ENCODE results near the gene PRKACB. TPM values are rescaled to one million over a fixed set of nuclear protein-coding genes. Genes with fewer than 3 reads are reported as not detected.
A peak's percentile ranks its signal among the peaks of the same experiment; 100 is the strongest.

Gene PRKACB
- total RNA-seq, 3 donors from 2014 or later: 25.2 to 31.3 (median 26.4) TPM

DNA sequence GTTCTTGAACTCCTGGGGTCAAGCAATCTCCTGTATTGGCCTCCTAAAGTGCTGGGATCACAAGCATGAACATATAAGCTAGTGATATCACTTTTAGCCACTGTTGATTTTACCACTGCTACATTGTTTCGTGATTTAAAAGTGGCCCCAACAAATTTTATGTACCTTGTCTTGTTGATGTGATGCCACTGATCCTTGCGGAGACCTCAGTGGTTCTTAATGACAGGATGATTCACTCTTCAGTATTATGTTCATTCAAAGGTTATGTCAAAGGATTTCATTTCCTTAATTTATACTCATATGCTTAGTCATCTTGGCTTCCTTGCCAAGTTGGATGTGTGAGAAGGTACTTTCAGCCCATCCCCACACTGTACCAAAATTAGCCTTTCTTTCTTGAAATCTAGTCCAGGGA lies 12.1 kb downstream of the PRKACB start:
- H3K27me3 ChIP-seq: no peaks in the 10 kb centered on the region
- H3K4me1 ChIP-seq: no peaks in the 10 kb centered on the region
- H3K36me3 ChIP-seq: no peaks in the 10 kb centered on the region
- no peak for TF ChIP-seq POLR2AphosphoS5 (IDR thresholded peaks at IDR 0.05)
- TF ChIP-seq, protein P1, sequence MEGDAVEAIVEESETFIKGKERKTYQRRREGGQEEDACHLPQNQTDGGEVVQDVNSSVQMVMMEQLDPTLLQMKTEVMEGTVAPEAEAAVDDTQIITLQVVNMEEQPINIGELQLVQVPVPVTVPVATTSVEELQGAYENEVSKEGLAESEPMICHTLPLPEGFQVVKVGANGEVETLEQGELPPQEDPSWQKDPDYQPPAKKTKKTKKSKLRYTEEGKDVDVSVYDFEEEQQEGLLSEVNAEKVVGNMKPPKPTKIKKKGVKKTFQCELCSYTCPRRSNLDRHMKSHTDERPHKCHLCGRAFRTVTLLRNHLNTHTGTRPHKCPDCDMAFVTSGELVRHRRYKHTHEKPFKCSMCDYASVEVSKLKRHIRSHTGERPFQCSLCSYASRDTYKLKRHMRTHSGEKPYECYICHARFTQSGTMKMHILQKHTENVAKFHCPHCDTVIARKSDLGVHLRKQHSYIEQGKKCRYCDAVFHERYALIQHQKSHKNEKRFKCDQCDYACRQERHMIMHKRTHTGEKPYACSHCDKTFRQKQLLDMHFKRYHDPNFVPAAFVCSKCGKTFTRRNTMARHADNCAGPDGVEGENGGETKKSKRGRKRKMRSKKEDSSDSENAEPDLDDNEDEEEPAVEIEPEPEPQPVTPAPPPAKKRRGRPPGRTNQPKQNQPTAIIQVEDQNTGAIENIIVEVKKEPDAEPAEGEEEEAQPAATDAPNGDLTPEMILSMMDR (IDR thresholded peaks at IDR 0.05): no peak
- no peak for TF ChIP-seq POLR2A (IDR thresholded peaks at IDR 0.05)
- H3K27ac ChIP-seq: no peak overlapping the region
- intact Hi-C loops (cut with DNase I; ENCODE audit: low total_unique reads): no loop called here
- DNase-seq (ENCODE audit: low spot score in 2 of 2): no peak
- H3K4me3 ChIP-seq: no peak overlapping the region
- H3K9me3 ChIP-seq: no peaks in the 10 kb centered on the region

GRCh38 chr1:84159533-84160240 lies 15.6 kb downstream of the PRKACB start:
- H3K9me3 ChIP-seq: no peaks in the 10 kb centered on the region
- TF ChIP-seq, protein P1 (IDR thresholded peaks at IDR 0.05): no peak
- TF ChIP-seq POLR2AphosphoS5 (IDR thresholded peaks at IDR 0.05) (no peak), POLR2A (IDR thresholded peaks at IDR 0.05) (no peak)
- no peaks in the 10 kb centered on the region for H3K36me3 ChIP-seq
- H3K4me3 ChIP-seq: no peak overlapping the region
- no peaks in the 10 kb centered on the region for H3K27me3 ChIP-seq
- intact Hi-C loops (cut with DNase I; ENCODE audit: low total_unique reads): no loop called here
- no peaks in the 10 kb centered on the region for H3K4me1 ChIP-seq
- no peak overlapping the region for H3K27ac ChIP-seq
- DNase-seq (ENCODE audit: low spot score in 2 of 2): no peak

GRCh38 chr1:84162295-84162694 lies 18.2 kb downstream of the PRKACB start:
- Histone ChIP-seq H3K4me3 (no peak overlapping the region), H3K36me3 (no peaks in the 10 kb centered on the region), H3K27me3 (no peaks in the 10 kb centered on the region), H3K4me1 (no peaks in the 10 kb centered on the region), H3K27ac (no peak overlapping the region), H3K9me3 (no peaks in the 10 kb centered on the region)
- intact Hi-C loops (cut with DNase I; ENCODE audit: low total_unique reads): no loop called here
- DNase-seq (ENCODE audit: low spot score in 2 of 2): no peak
- TF ChIP-seq, protein P1 (IDR thresholded peaks at IDR 0.05): no peak
- TF ChIP-seq POLR2A (IDR thresholded peaks at IDR 0.05) (no peak), POLR2AphosphoS5 (IDR thresholded peaks at IDR 0.05) (no peak)

DNA sequence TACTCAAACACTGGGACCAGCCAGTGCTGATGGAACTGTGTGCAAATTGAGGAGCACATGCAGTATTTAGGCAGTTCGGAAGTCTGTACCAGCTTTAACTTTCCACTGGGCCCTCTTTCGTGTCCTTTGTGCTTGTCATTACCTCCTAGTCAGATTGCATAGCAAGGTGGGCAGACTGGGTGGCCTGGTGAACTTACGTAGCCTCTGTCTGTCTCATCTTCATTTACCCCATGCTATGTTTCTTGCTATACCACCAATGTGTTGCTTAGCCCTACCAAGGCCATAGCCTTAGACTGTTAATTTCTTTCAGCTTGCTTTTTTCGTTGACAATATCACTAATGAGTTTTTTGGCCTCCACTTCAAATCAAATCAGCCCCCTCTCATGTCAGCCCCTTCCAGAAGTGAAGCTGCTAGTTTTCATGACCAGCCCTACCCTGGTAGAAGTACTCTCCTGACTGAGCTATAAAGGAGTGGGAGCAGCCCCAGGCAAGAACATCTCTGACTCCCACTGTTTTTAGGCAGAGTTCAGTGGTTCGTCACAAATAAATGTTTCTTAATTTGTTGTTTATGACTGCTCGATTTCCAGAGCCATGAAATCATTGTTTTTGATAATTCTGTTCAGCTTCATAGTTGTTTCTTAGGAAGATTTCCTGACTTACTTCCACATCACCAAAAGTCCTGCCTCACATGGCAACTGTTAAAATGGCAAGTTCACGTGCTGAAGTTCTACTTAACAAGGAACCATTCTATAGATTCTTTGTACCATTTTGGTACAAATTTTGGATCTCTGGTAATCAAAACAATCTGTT lies 19.3 kb downstream of the PRKACB start:
- peak overlapping the region in 2 of 3 donors; percentile 28 to 39 for H3K4me3 ChIP-seq
- H3K4me1 ChIP-seq: no peaks in the 10 kb centered on the region
- H3K36me3 ChIP-seq: no peaks in the 10 kb centered on the region
- no peaks in the 10 kb centered on the region for H3K27me3 ChIP-seq
- intact Hi-C loops (cut with DNase I; ENCODE audit: low total_unique reads): no loop called here
- DNase-seq (ENCODE audit: low spot score in 2 of 2): no peak
- TF ChIP-seq, protein P1 (IDR thresholded peaks at IDR 0.05): no peak
- TF ChIP-seq POLR2AphosphoS5 (IDR thresholded peaks at IDR 0.05): no peak
- no peak for TF ChIP-seq POLR2A (IDR thresholded peaks at IDR 0.05)
- H3K27ac ChIP-seq: peak overlapping the region; percentile 21 to 23
- no peaks in the 10 kb centered on the region for H3K9me3 ChIP-seq

DNA sequence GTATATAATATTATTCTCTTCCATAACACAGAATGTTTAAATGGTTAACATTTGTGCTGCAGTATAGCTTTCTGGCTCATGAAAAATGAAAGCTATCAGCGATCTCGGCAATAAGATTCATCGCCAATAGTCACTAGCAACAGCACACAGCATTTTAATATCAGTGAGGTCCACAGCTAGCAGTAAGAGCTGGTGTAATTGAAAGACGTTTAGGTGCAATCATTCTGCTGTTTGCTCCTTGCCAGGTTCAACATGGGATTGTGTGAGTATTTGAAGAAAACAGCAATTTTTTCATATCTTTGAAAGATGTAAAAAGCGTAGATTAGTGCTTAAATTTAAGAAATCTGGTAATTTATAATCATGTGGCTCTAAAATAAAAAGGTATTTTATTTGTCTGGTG lies 20.1 kb downstream of the PRKACB start:
- intact Hi-C loops (cut with DNase I; ENCODE audit: low total_unique reads): no loop called here
- no peaks in the 10 kb centered on the region for H3K9me3 ChIP-seq
- peak overlapping the region; percentile 13 to 46 for H3K27ac ChIP-seq
- H3K36me3 ChIP-seq: no peaks in the 10 kb centered on the region
- no peaks in the 10 kb centered on the region for H3K4me1 ChIP-seq
- DNase-seq (ENCODE audit: low spot score in 2 of 2): no peak
- no peaks in the 10 kb centered on the region for H3K27me3 ChIP-seq
- TF ChIP-seq POLR2AphosphoS5 (IDR thresholded peaks at IDR 0.05): no peak
- TF ChIP-seq, protein P1 (IDR thresholded peaks at IDR 0.05): no peak
- TF ChIP-seq POLR2A (IDR thresholded peaks at IDR 0.05): no peak
- H3K4me3 ChIP-seq: peak overlapping the region in 2 of 3 donors; percentile 28 to 39

Measured in breast epithelium (tissue), 4 donors.